Lower leg skin (tissue), 4 donors: ENCODE measurements around the gene DZANK1. TPM values are rescaled to one million over a fixed set of nuclear protein-coding genes. Genes with fewer than 3 reads are reported as not detected.
"Not testable (repeated sequence)": the region's sequence is repeated elsewhere in the genome, so short reads cannot be mapped to it uniquely, and the experiment has no call there.

Experiments used
- DNase-seq, 2 donors: peaks; one replicate each; pipeline ENCODE4 v3.0.0-alpha.2; 2019; ENCODE audit warnings: low spot score in 2 of 2
- H3K4me3 ChIP-seq: fragments of 200-600 bp; sonication (generic); 2 replicates; pipeline ENCODE4 v1.5.1; 2017; ENCODE audit warnings: mild to moderate bottlenecking, low read depth; ENCODE audit not compliant: poor library complexity, severe bottlenecking
- POLR2A ChIP-seq, 2 donors: fragments of 450-650 bp; IDR thresholded peaks; one replicate each; pipeline ENCODE4 v1.6.1; 2016 to 2017; ENCODE audit warnings: antibody characterized with exemption in 2 of 2, mild to moderate bottlenecking in 1 of 2, moderate library complexity in 1 of 2
- WGBS, 2 donors: methylation state at CpG; one replicate each; pipeline ENCODE4 v1.1.5; 2018; 5-methylcytosine and 5-hydroxymethylcytosine counted together
- intact Hi-C: fragments of 100-400 bp; cut with DNase I; formaldehyde crosslinking; loops from one replicate; pipeline ENCODE4 v1.15.0; 2023; ENCODE audit warnings: low total_unique reads
- total RNA-seq, 4 donors: library from RNA; depleted of rRNA; stranded (reverse); fragments of >200 nt; gene quantifications; one replicate each; pipeline ENCODE4 v1.1.0, GENCODE V29; 2016
- TF ChIP-seq, protein P1 (sequence below), 3 donors: fragments of 450-650 bp; IDR thresholded peaks; one replicate each; pipeline ENCODE4 v1.5.1; 2016; ENCODE audit warnings: antibody characterized with exemption in 3 of 3, mild to moderate bottlenecking in 3 of 3, moderate library complexity in 2 of 3

Gene DZANK1
- total RNA-seq, 4 donors from 2014 or later = 0.53 to 6.1 (median 4.3) TPM

DNA sequence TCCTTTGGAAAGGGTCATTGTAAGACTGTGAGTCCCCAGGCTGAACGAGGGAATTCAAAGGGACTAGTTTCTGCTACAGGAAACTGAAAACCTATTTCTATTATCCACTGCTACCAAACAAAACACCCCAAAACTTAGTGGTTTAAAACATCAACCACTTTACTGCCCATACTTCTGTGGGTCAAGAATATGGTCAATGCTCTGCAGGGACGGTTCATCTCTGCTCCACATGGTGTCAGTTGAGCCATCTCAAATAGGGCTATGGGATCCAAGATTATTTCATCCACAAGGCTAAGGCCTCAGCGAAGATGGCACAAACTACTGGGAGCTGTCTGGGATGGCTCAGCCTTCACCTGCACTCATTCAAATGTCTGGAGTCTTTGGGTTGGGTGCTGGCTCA, 65.5 kb downstream of the DZANK1 start:
- intact Hi-C loops = no loop called here
- TF ChIP-seq, protein P1, sequence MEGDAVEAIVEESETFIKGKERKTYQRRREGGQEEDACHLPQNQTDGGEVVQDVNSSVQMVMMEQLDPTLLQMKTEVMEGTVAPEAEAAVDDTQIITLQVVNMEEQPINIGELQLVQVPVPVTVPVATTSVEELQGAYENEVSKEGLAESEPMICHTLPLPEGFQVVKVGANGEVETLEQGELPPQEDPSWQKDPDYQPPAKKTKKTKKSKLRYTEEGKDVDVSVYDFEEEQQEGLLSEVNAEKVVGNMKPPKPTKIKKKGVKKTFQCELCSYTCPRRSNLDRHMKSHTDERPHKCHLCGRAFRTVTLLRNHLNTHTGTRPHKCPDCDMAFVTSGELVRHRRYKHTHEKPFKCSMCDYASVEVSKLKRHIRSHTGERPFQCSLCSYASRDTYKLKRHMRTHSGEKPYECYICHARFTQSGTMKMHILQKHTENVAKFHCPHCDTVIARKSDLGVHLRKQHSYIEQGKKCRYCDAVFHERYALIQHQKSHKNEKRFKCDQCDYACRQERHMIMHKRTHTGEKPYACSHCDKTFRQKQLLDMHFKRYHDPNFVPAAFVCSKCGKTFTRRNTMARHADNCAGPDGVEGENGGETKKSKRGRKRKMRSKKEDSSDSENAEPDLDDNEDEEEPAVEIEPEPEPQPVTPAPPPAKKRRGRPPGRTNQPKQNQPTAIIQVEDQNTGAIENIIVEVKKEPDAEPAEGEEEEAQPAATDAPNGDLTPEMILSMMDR (IDR thresholded peaks at IDR 0.05) = no peak
- TF ChIP-seq POLR2A (IDR thresholded peaks at IDR 0.05) = no peak
- no peak for DNase-seq
- H3K4me3 ChIP-seq = no peak overlapping the region
- WGBS, 2 donors = 96 to 97% methylated on average over 3 of the region's 3 CpGs

DNA sequence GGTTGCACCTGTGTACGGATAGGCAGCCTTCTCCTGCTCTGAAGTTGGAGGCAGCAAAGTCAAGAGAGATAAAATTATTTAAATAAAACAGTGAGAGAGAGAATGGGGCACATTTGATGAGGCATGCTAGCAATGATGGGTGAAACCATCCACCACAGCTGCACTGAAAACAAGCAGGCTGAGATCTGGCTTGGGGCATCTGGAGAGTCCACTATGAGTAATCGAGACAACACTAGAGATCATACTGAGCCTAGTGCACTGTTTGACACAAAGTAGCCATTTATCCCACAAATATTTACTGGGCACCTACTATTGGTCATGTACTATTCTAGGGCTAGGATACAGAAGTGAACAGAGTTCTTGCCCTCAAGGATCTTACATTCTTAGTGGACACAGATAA, 66.4 kb downstream of the DZANK1 start:
- no peak overlapping the region for H3K4me3 ChIP-seq
- intact Hi-C loops = no loop called here
- no peak for DNase-seq
- TF ChIP-seq, protein P1 (IDR thresholded peaks at IDR 0.05) = no peak
- TF ChIP-seq POLR2A (IDR thresholded peaks at IDR 0.05) = no peak
- WGBS, 2 donors = 95% methylated on average over 2 of the region's 2 CpGs

DNA sequence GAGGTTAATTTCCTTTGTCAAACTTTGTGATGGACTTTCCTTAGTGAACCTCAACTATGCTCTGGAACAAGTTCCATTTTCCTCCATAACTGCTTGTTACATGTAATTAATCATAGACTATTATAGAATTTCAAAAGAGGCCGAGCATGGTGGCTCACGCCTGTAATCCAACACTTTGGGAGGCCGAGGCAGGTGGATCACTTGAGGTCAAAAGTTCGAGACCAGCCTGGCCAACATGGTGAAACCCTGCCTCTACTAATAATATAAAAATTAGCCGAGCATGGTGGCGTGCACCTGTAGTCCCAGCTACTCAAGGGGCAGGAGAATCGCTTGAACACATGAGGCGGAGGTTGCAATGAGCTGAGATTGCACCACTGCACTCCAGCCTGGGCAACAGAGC, 68.1 kb downstream of the DZANK1 start:
- 93 to 95% methylated on average over 8 of the region's 8 CpGs for WGBS, 2 donors
- peak in 1 of 2 donors; percentile 60 for DNase-seq
- H3K4me3 ChIP-seq, intact Hi-C loops: not testable (repeated sequence)

DNA sequence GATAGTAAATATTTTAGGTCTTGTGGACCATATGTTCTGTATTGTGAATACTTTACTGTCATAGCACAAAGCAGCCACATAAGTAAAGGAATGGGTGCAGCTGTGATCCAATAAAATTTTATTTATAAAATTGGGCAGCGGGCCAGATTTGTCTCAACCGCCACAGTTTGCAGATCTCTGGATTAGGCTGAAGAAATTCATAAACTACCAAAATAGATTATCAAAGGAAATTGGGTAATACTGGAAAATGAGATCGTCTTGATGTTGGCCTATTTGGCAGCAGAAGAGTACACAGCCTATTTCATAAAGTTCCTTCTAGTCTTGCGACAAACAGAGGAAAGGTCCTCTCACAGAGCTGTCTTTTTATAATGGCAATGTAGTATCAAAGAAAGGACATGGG, 69.8 kb downstream of the DZANK1 start:
- TF ChIP-seq, protein P1 (IDR thresholded peaks at IDR 0.05) = no peak
- TF ChIP-seq POLR2A (IDR thresholded peaks at IDR 0.05) = no peak
- WGBS, 2 donors = 42 to 43% methylated on average over 4 of the region's 4 CpGs
- intact Hi-C loops = no loop called here
- no peak overlapping the region for H3K4me3 ChIP-seq
- DNase-seq = no peak

DNA sequence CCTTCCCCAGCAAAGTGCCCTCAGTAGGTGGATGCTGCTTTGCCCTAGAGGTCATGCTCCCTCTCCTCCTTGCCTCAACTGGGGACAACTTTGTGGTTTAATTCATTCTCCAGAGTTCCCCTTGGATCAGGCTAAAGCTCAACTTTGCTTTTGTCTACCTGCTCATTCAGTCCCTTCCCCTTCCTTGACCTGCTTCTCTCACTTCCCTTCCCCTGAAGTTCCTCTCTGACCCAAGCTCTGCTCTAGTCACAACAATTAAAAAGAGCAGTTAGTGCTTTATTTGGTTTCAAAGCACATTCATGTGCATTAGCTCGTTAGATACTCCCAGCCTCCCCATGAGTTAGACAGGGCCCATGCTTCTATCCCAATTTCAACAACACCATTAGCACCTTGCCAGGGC, 71.3 kb downstream of the DZANK1 start:
- WGBS, 2 donors = 59 to 80% methylated on average over 1 of the region's 1 CpG
- no peak for DNase-seq
- H3K4me3 ChIP-seq = no peak overlapping the region
- TF ChIP-seq, protein P1 (IDR thresholded peaks at IDR 0.05) = no peak
- TF ChIP-seq POLR2A (IDR thresholded peaks at IDR 0.05) = no peak
- intact Hi-C loops = no loop called here

DNA sequence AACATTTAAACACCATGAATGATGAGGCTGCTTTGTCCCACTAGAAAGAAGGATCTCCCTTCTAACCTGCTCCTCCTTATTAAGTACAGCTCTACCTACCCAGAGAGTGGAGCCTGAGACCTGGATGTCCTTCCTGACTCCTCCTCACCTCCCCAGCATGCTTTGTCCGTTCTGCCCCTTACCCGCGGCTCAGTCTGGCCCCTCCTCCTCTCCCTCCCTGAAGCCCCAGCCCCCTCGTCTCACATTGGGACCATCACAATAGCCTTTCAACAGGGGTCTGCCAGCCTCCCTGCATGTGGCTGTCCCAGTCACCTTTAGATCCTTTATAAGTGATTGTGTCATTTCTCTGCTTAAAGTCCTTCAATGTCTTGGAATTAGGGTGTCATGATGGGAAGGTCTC, 72.5 kb downstream of the DZANK1 start:
- intact Hi-C loops = no loop called here
- no peak for TF ChIP-seq POLR2A (IDR thresholded peaks at IDR 0.05)
- TF ChIP-seq, protein P1 (IDR thresholded peaks at IDR 0.05) = no peak
- no peak for DNase-seq
- 52 to 61% methylated on average over 4 of the region's 4 CpGs for WGBS, 2 donors
- no peak overlapping the region for H3K4me3 ChIP-seq
